LNCAP (cell line): ENCODE results near the gene FAM219A.

Experiments used
- CTCF ChIP-seq: fragments of 450-650 bp; IDR thresholded peaks from 2 replicates; pipeline ENCODE4 v1.5.1; 2017; ENCODE audit warnings: mild to moderate bottlenecking

FAM219A gene

GRCh38 chr9:34392511-34392910, 65.9 kb downstream of the FAM219A start:
- TF ChIP-seq CTCF, result no peak

- TF ChIP-seq CTCF, result no peak
These were observed 71.1 kb downstream of the FAM219A start for GRCh38 chr9:34387239-34387638.

GRCh38 chr9:34386656-34387055, 71.7 kb downstream of the FAM219A start:
- TF ChIP-seq CTCF, result no peak

- no peak for TF ChIP-seq CTCF
These were observed 72.7 kb downstream of the FAM219A start for GRCh38 chr9:34385561-34386230.

GRCh38 chr9:34384368-34385165, 73.8 kb downstream of the FAM219A start:
- TF ChIP-seq CTCF, result no peak

- no peak for TF ChIP-seq CTCF
These were observed 74.5 kb downstream of the FAM219A start for GRCh38 chr9:34383904-34384303.

- no peak for TF ChIP-seq CTCF
These were observed 75.5 kb downstream of the FAM219A start for GRCh38 chr9:34382879-34383278.
